ENCODE data around the gene EHMT1.
"Not testable (repeated sequence)": the region's sequence is repeated elsewhere in the genome, so short reads cannot be mapped to it uniquely, and the experiment has no call there.

GRCh38 chr9:137726336-137726735 lies 107.5 kb downstream of the EHMT1 start:
- TF ChIP-seq POLR2A, CTCF, EP300 (IDR thresholded peaks at IDR 0.05): not testable (repeated sequence)
